Stomach smooth muscle (tissue), 2 donors: ENCODE measurements around the gene OR2AJ1.
"Not testable (repeated sequence)": the region's sequence is repeated elsewhere in the genome, so short reads cannot be mapped to it uniquely, and the experiment has no call there.

Experiments used
- H3K27ac ChIP-seq: one replicate; pipeline ENCODE4 v1.7.0; 2013; ENCODE audit warnings: mild to moderate bottlenecking, low read length, inconsistent platforms
- H3K27me3 ChIP-seq, 2 donors: one replicate each; pipeline ENCODE4 v1.7.0; 2013; ENCODE audit warnings: low read length in 2 of 2; ENCODE audit not compliant: insufficient read depth in 2 of 2, control insufficient read depth in 1 of 2
- H3K36me3 ChIP-seq, 2 donors: one replicate each; pipeline ENCODE4 v1.7.0; 2013; ENCODE audit warnings: low read length in 2 of 2; ENCODE audit not compliant: control insufficient read depth in 2 of 2, insufficient read depth in 2 of 2
- H3K4me1 ChIP-seq: one replicate; pipeline ENCODE4 v1.7.0; 2013; ENCODE audit warnings: low read length; ENCODE audit not compliant: control insufficient read depth, insufficient read depth
- H3K4me3 ChIP-seq, 2 donors: one replicate each; pipeline ENCODE4 v1.7.0; 2013; ENCODE audit warnings: low read length in 2 of 2
- H3K9ac ChIP-seq, 2 donors: one replicate each; pipeline ENCODE4 v1.7.0; 2013; ENCODE audit warnings: low read length in 2 of 2, mild to moderate bottlenecking in 1 of 2
- H3K9me3 ChIP-seq, 2 donors: one replicate each; pipeline ENCODE4 v1.7.0; 2013; ENCODE audit warnings: low read length in 2 of 2; ENCODE audit not compliant: control insufficient read depth in 2 of 2
- donor health status: healthy.
- donor health status: Pancreatic carcinoma.

The OR2AJ1 gene

DNA sequence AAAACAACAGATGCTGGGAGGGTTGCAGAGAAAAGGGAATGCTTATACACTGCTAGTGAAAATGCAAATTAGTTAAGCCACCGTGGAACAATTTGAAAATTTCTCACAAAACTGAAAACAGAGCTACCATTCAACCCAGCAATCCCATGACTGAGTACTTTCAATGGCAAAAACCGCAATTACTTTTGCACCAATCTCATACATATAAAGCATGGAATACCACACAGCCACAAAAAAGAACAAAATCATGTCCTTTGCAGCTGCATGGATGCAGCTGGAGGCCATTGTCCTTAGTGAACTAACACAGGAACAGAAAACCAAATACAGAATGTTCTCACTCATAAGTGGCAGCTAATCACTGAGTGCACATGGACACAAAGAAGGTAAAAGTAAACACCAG, 10.9 kb upstream of the OR2AJ1 start:
- no peak overlapping the region for H3K4me3 ChIP-seq
- H3K9me3 ChIP-seq = no peaks in the 10 kb centered on the region
- no peak overlapping the region for H3K9ac ChIP-seq
- no peaks in the 10 kb centered on the region for H3K36me3 ChIP-seq
- H3K27ac ChIP-seq = no peak overlapping the region
- H3K27me3 ChIP-seq = peaks cover 0 to 3% of the 10 kb centered on the region in 2 donors
- no peaks in the 10 kb centered on the region for H3K4me1 ChIP-seq

- H3K36me3 ChIP-seq = no peaks in the 10 kb centered on the region
- peaks cover 0 to 3% of the 10 kb centered on the region in 2 donors for H3K27me3 ChIP-seq
- no peak overlapping the region for H3K27ac ChIP-seq
- no peak overlapping the region for H3K9ac ChIP-seq
- no peaks in the 10 kb centered on the region for H3K4me1 ChIP-seq
- no peaks in the 10 kb centered on the region for H3K9me3 ChIP-seq
- no peak overlapping the region for H3K4me3 ChIP-seq
Measured at GRCh38 chr1:247914941-247915662, 9.6 kb upstream of the OR2AJ1 start.

DNA sequence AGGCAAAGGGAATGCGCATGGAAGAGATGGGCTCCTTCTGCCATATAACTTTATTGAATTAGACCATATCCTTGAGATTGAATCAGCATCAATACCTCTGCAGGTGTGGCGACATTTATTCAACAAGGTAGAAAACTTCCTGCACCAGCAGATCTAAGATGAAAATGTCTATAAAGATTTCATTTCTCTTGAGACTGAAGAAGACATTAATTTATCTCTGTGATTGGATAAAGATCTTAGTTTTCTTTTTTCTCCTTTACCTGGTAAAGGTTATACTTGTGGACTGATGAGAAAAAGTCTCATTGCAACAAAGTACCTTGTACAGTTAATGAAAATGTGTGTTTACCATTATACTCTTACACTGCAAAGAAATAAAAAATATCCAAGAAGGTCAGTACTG, 4.7 kb upstream of the OR2AJ1 start, which contains the start of gene OR2T8:
Gene OR2T8, plus strand, starts transcription at position 301 of the 400 bp plus-strand sequence. CDS start 766 bp downstream, outside the sequence.
- peaks cover 0 to 3% of the 10 kb centered on the region in 2 donors for H3K27me3 ChIP-seq
- H3K4me1 ChIP-seq = no peaks in the 10 kb centered on the region
- no peak within 1 kb of the TSS for H3K27ac ChIP-seq
- H3K9ac ChIP-seq = no peak within 1 kb of the TSS
- no peaks in the 10 kb centered on the region for H3K9me3 ChIP-seq
- H3K36me3 ChIP-seq = no peaks in the 10 kb centered on the region
- no peak within 1 kb of the TSS for H3K4me3 ChIP-seq

- Histone ChIP-seq H3K9me3 (no peaks in the 10 kb centered on the region), H3K4me3 (no peak overlapping the region), H3K36me3 (no peaks in the 10 kb centered on the region), H3K27ac (no peak overlapping the region), H3K27me3 (no peaks in the 10 kb centered on the region), H3K4me1 (no peaks in the 10 kb centered on the region), H3K9ac (no peak overlapping the region)
Measured at GRCh38 chr1:247923941-247924340, 748 bp upstream of the OR2AJ1 start.

DNA sequence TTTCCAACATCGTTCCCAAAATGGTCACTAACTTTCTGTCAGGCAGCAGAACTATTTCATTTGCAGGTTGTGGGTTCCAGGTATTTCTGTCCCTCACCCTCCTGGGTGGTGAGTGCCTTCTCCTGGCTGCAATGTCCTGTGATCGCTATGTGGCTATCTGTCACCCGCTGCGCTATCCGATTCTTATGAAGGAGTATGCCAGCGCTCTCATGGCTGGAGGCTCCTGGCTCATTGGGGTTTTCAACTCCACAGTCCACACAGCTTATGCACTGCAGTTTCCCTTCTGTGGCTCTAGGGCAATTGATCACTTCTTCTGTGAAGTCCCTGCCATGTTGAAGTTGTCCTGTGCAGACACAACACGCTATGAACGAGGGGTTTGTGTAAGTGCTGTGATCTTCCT, 9.3 kb downstream of the OR2AJ1 start:
- no peaks in the 10 kb centered on the region for H3K36me3 ChIP-seq
- H3K27me3 ChIP-seq = no peaks in the 10 kb centered on the region
- H3K27ac ChIP-seq = no peak overlapping the region
- no peak overlapping the region for H3K9ac ChIP-seq
- no peaks in the 10 kb centered on the region for H3K4me1 ChIP-seq
- H3K4me3 ChIP-seq = no peak overlapping the region
- peaks cover 0 to 6% of the 10 kb centered on the region in 2 donors for H3K9me3 ChIP-seq

DNA sequence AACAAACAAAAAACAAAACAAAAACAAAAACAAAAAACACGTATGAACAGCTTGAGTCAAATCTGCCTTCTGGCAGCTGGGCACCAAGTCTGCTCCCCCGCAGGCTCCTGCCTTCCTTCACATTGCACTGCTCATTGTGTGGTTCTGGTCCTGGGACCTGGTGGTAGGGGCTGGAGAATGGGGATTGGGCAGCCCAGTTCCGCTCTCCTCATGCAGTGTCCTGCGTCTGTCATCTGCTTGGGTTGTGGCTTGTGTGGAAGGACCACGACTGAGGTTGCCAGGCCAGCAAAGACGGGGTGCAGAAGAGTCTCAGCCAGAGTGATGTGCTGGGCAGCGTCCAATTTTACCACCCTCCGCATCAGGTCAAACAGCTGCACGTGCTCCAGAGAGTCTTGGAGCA, 11.1 kb downstream of the OR2AJ1 start:
- Histone ChIP-seq H3K27ac (no peak overlapping the region), H3K36me3 (no peaks in the 10 kb centered on the region), H3K4me1 (no peaks in the 10 kb centered on the region), H3K27me3 (no peaks in the 10 kb centered on the region), H3K9ac (no peak overlapping the region), H3K9me3 (peaks cover 0 to 6% of the 10 kb centered on the region in 2 donors), H3K4me3 (no peak overlapping the region)

- H3K27ac ChIP-seq = no peak overlapping the region
- H3K27me3 ChIP-seq = no peaks in the 10 kb centered on the region
- H3K4me3 ChIP-seq = no peak overlapping the region
- no peak overlapping the region for H3K9ac ChIP-seq
- no peaks in the 10 kb centered on the region for H3K4me1 ChIP-seq
- peaks cover 0 to 6% of the 10 kb centered on the region in 2 donors for H3K9me3 ChIP-seq
- no peaks in the 10 kb centered on the region for H3K36me3 ChIP-seq
Measured at GRCh38 chr1:247936415-247936814, 11.7 kb downstream of the OR2AJ1 start.

DNA sequence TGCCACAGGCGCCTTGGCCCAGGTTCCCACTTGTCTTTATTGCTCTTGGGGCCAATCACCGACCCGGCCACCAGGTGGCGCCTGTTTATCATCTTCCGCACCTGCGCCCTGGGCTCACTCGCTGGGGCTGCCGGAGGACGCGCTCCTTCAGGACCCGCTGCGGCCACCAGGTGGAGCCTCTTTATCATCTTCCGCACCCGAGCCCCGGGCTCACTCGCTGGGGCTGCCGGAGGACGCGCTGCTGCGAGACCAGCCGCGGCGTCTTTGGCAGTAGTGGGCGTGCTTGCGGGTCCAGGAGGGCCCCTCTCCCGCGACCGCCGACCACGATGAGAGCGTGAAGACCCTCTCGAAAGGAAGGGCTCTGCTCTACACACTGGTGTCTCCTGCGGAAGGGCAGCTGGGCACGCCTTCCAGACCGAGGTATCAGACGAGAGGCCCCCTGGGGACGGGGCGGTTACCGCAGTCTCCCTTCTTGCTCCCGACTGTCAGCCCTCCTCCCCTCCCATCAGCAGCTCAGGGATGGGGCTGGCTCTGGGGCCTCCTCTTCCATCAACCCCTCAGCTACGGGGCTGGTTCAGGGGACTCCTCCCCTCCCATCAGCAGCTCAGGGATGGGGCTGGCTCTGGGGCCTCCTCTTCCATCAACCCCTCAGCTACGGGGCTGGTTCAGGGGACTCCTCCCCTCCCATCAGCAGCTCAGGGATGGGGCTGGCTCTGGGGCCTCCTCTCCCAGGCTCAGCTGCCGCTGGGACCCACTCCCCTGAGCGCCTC, 12.5 kb downstream of the OR2AJ1 start:
- H3K27me3 ChIP-seq, H3K4me3 ChIP-seq, H3K36me3 ChIP-seq, H3K27ac ChIP-seq, H3K9ac ChIP-seq, H3K4me1 ChIP-seq, H3K9me3 ChIP-seq: not testable (repeated sequence)

DNA sequence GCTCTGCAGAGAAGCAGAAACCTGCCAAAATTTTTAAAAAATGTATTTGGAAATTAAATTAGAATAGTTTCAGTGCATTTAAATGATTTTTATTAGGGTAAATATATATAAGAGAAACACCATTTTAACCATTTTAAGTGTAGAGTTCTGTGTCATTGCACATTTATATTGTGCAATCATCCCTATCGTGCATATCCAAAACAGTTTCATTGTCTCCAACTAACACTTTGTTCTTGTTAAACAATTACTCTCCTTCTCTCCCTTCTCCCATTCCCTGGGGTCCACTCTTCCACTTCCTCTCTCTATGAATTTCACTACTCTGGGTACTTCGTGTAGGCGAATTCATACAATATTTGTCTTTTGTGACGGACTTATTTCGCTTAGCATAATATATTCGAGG, 17.9 kb downstream of the OR2AJ1 start:
- Histone ChIP-seq H3K9me3 (no peaks in the 10 kb centered on the region), H3K4me3 (no peak overlapping the region), H3K27me3 (no peaks in the 10 kb centered on the region), H3K9ac (no peak overlapping the region), H3K4me1 (no peaks in the 10 kb centered on the region), H3K36me3 (no peaks in the 10 kb centered on the region), H3K27ac (no peak overlapping the region)

- Histone ChIP-seq H3K27me3 (no peaks in the 10 kb centered on the region), H3K4me1 (no peaks in the 10 kb centered on the region), H3K9ac (no peak within 1 kb of the TSS), H3K27ac (no peak within 1 kb of the TSS), H3K4me3 (no peak within 1 kb of the TSS), H3K36me3 (no peaks in the 10 kb centered on the region), H3K9me3 (peaks cover 0 to 5% of the 10 kb centered on the region in 2 donors)
Measured at GRCh38 chr1:247948558-247948957, 23.9 kb downstream of the OR2AJ1 start, which contains the start of gene OR2L8. OR2L8 (plus strand) TSS chr1:247948858; CDS start chr1:247948858, 0 bp downstream.

- Histone ChIP-seq H3K36me3 (no peaks in the 10 kb centered on the region), H3K27ac (no peak overlapping the region), H3K9me3 (peaks cover 0 to 5% of the 10 kb centered on the region in 2 donors), H3K4me3 (no peak overlapping the region), H3K27me3 (no peaks in the 10 kb centered on the region), H3K4me1 (no peaks in the 10 kb centered on the region), H3K9ac (no peak overlapping the region)
Measured at GRCh38 chr1:247953408-247953807, 28.7 kb downstream of the OR2AJ1 start.
